H1 (cell line): Measurements from ENCODE around the gene MEF2C. TPM values are rescaled to one million over a fixed set of nuclear protein-coding genes. Genes with fewer than 3 reads are reported as not detected.
A peak's percentile ranks its signal among the peaks of the same experiment; 100 is the strongest.

Experiments
- CTCF ChIA-PET: fragments of 300-600 bp; sonication (Branson Sonifier 250); formaldehyde crosslinking; loops from one replicate; lab custom pipeline; 2021; ENCODE audit not compliant: partially characterized antibody; lab: Charles Lee
- POLR2A ChIA-PET: fragments of 300-600 bp; sonication (Branson Sonifier 250); formaldehyde crosslinking; loops from one replicate; lab custom pipeline; 2021; ENCODE audit warnings: inconsistent platforms; ENCODE audit not compliant: partially characterized antibody; lab: Charles Lee
- DNase-seq, 2 experiments: peaks; one replicate each; pipeline versions ENCODE4 v3.0.0 to v3.0.0-alpha.2; 2010 to 2022; ENCODE audit warnings: low spot score in 2 of 2, low read depth in 1 of 2, mixed read lengths in 1 of 2
- FAIRE-seq: peaks from 2 replicates; lab custom pipeline; 2011; peaks lifted over from hg19 to GRCh38; lab: Jason Lieb, UNC
- H2AFZ ChIP-seq: 2 replicates; pipeline ENCODE4 v1.8.1; 2012; ENCODE audit warnings: low read length, inconsistent platforms
- H2AK5ac ChIP-seq: 2 replicates; pipeline ENCODE4 v1.6.1; 2013; ENCODE audit warnings: low read depth, low read length
- H2BK120ac ChIP-seq: replicated peaks from 2 replicates; pipeline ENCODE3; 2013; ENCODE audit warnings: low read depth, low read length, inconsistent platforms
- H2BK12ac ChIP-seq: 2 replicates; pipeline ENCODE4 v1.6.1; 2013; ENCODE audit warnings: low read depth, low read length
- H2BK15ac ChIP-seq: 2 replicates; pipeline ENCODE4 v1.6.1; 2013; ENCODE audit warnings: low read length
- H2BK20ac ChIP-seq: 2 replicates; pipeline ENCODE4 v1.6.1; 2013; ENCODE audit warnings: low read length
- H2BK5ac ChIP-seq: 2 replicates; pipeline ENCODE4 v1.6.1; 2013; ENCODE audit warnings: low read depth, low read length
- H3K14ac ChIP-seq: 2 replicates; pipeline ENCODE4 v1.6.1; 2013; ENCODE audit warnings: inconsistent platforms; ENCODE audit not compliant: insufficient read length
- H3K18ac ChIP-seq: 2 replicates; pipeline ENCODE4 v1.6.1; 2013; ENCODE audit warnings: low read length; ENCODE audit errors: extremely low read depth
- H3K23ac ChIP-seq: 2 replicates; pipeline ENCODE4 v1.6.1; 2013; ENCODE audit warnings: inconsistent platforms; ENCODE audit not compliant: insufficient read length
- H3K23me2 ChIP-seq: 2 replicates; pipeline ENCODE4 v1.6.1; 2013; ENCODE audit warnings: low read depth, low read length
- H3K27ac ChIP-seq: 2 replicates; pipeline ENCODE4 v1.6.1; 2011; ENCODE audit warnings: low read depth, low read length, inconsistent platforms
- H3K27me3 ChIP-seq, 4 experiments: replicated peaks in 1 of 4; 1 replicate in 1 of 4; 2 replicates in 3 of 4; pipeline versions ENCODE4 v1.6.1 to v1.8.1; 2011 to 2013; ENCODE audit warnings: low read length in 3 of 4, mild to moderate bottlenecking in 3 of 4, inconsistent platforms in 2 of 4, mixed read lengths in 2 of 4, moderate library complexity in 1 of 4; ENCODE audit not compliant: control insufficient read depth in 3 of 4, insufficient read depth in 3 of 4; ENCODE audit errors: extremely low read depth in 1 of 4
- H3K36me3 ChIP-seq, 4 experiments: 2 replicates each; pipeline versions ENCODE4 v1.6.1 to v1.8.1; 2011 to 2013; ENCODE audit warnings: mild to moderate bottlenecking in 4 of 4, low read length in 3 of 4, moderate library complexity in 2 of 4, control low read depth in 1 of 4, inconsistent platforms in 1 of 4; ENCODE audit not compliant: insufficient read depth in 4 of 4, control insufficient read depth in 2 of 4
- H3K4ac ChIP-seq: replicated peaks from 2 replicates; pipeline ENCODE3; 2013; ENCODE audit warnings: low read length, low read depth, mixed read lengths, inconsistent platforms; ENCODE audit not compliant: insufficient read length
- H3K4me1 ChIP-seq, 4 experiments: replicated peaks in 1 of 4; 1 replicate in 1 of 4; 2 replicates in 3 of 4; pipeline versions ENCODE4 v1.6.1 to v1.8.1; 2011 to 2013; ENCODE audit warnings: low read length in 3 of 4, inconsistent platforms in 2 of 4, mixed read lengths in 1 of 4; ENCODE audit not compliant: insufficient read depth in 4 of 4, control insufficient read depth in 3 of 4
- H3K4me2 ChIP-seq, 2 experiments: 2 replicates each; pipeline versions ENCODE4 v1.6.1 to v1.8.1; 2011 to 2013; ENCODE audit warnings: low read depth in 2 of 2, low read length in 2 of 2, control low read depth in 1 of 2, inconsistent platforms in 1 of 2, mild to moderate bottlenecking in 1 of 2; ENCODE audit not compliant: insufficient read depth in 1 of 2
- H3K4me3 ChIP-seq, 4 experiments: fragments of 200-600, 300-600 bp in 1 of 4; sonication (generic), shearing (Covaris generic), sonication (Bioruptor Twin) in 1 of 4; 2 replicates each; pipeline versions ENCODE4 v1.5.1 to v1.8.1; 2011 to 2016; ENCODE audit warnings: low read length in 4 of 4, low read depth in 3 of 4, control low read depth in 2 of 4, inconsistent platforms in 2 of 4, mild to moderate bottlenecking in 2 of 4, mixed read lengths in 1 of 4, moderate library complexity in 1 of 4; ENCODE audit not compliant: insufficient read depth in 2 of 4; ENCODE audit errors: extremely low read depth in 1 of 4
- H3K56ac ChIP-seq: replicated peaks from 2 replicates; pipeline ENCODE3; 2013; ENCODE audit warnings: low read depth, mild to moderate bottlenecking, mixed read lengths, low read length, inconsistent platforms; ENCODE audit not compliant: insufficient read length
- H3K79me1 ChIP-seq: 2 replicates; pipeline ENCODE4 v1.6.1; 2013; ENCODE audit warnings: low read depth, low read length, control low read depth
- H3K79me2 ChIP-seq, 2 experiments: 2 replicates each; pipeline versions ENCODE4 v1.6.1 to v1.8.1; 2012 to 2013; ENCODE audit warnings: low read length in 2 of 2, mild to moderate bottlenecking in 2 of 2, inconsistent platforms in 1 of 2; ENCODE audit not compliant: insufficient read depth in 2 of 2, control insufficient read depth in 1 of 2
- H3K9ac ChIP-seq, 4 experiments: replicated peaks in 1 of 4; 1 replicate in 1 of 4; 2 replicates in 3 of 4; pipeline versions ENCODE4 v1.6.1 to v1.8.1; 2011 to 2013; ENCODE audit warnings: low read depth in 3 of 4, low read length in 3 of 4, control low read depth in 2 of 4, mild to moderate bottlenecking in 2 of 4, moderate library complexity in 2 of 4, inconsistent platforms in 1 of 4; ENCODE audit errors: extremely low read depth in 1 of 4
- H3K9me3 ChIP-seq, 2 experiments: 2 replicates each; pipeline versions ENCODE4 v1.6.1 to v1.8.1; 2012 to 2013; ENCODE audit warnings: mild to moderate bottlenecking in 2 of 2, moderate library complexity in 2 of 2, control low read depth in 1 of 2, inconsistent platforms in 1 of 2, low read depth in 1 of 2, low read length in 1 of 2, mixed read lengths in 1 of 2; ENCODE audit not compliant: insufficient read depth in 2 of 2
- H4K20me1 ChIP-seq, 2 experiments: replicated peaks in 1 of 2; 2 replicates each; pipeline versions ENCODE3 to v1.8.1; 2011 to 2013; ENCODE audit warnings: inconsistent platforms in 2 of 2, low read length in 2 of 2, mild to moderate bottlenecking in 1 of 2; ENCODE audit not compliant: insufficient read depth in 2 of 2, control insufficient read depth in 1 of 2
- H4K5ac ChIP-seq: 2 replicates; pipeline ENCODE4 v1.6.1; 2013; ENCODE audit warnings: low read length, low read depth, mixed read lengths, inconsistent platforms; ENCODE audit not compliant: insufficient read length
- H4K8ac ChIP-seq: 2 replicates; pipeline ENCODE4 v1.8.0; 2013; ENCODE audit warnings: mild to moderate bottlenecking, moderate library complexity, low read length, inconsistent platforms; ENCODE audit not compliant: insufficient read depth; ENCODE audit errors: extremely low read depth
- H4K91ac ChIP-seq: replicated peaks from 2 replicates; pipeline ENCODE3; 2013; ENCODE audit warnings: low read length, mixed read lengths, inconsistent platforms; ENCODE audit not compliant: insufficient read length
- BCL11A ChIP-seq, 2 experiments: IDR thresholded peaks; one replicate each; pipeline ENCODE4 v1.6.1; 2011; ENCODE audit warnings: low read depth in 2 of 2, low read length in 2 of 2, mild to moderate bottlenecking in 2 of 2
- WGBS, 2 experiments: shearing (Covaris generic) in 1 of 2; methylation state at CpG; one replicate each; pipeline versions ENCODE4 v1.1.6 to v1.1.7; 2013 to 2015; ENCODE audit warnings: low lambda C conversion rate in 2 of 2, mixed read lengths in 2 of 2, inconsistent platforms in 1 of 2, low coverage in 1 of 2, missing lambda C conversion rate in 1 of 2; ENCODE audit not compliant: insufficient replicate concordance in 2 of 2, insufficient coverage in 1 of 2, insufficient read length in 1 of 2; ENCODE audit errors: extremely low coverage in 1 of 2, missing lambda C conversion rate in 1 of 2; 5-methylcytosine and 5-hydroxymethylcytosine counted together
- polyA plus RNA-seq, 7 experiments: library from polyadenylated mRNA; depleted of rRNA in 3 of 7; stranded (reverse) in 5 of 7; unstranded in 2 of 7; fragments of >200 nt in 5 of 7; fragments of 200-250 nt in 2 of 7; gene quantifications; 1 replicate in 5 of 7; 2 replicates in 1 of 7; 4 replicates in 1 of 7; pipeline versions ENCODE4 v1.2.1 to v1.2.3, GENCODE V29; 2011 to 2013; ENCODE audit warnings: missing spikeins in 2 of 7, mixed read lengths in 2 of 7
- total RNA-seq: library from RNA; stranded (reverse); fragmentation: NEBNext Ultra II Directional; extraction: Animal tissue kit (Norgen Biotek cat#: 25700); gene quantifications from 2 replicates; pipeline ENCODE4 v1.2.1, GENCODE V29; 2021

The MEF2C gene
- total and polyA plus RNA-seq, 2 of the 8 experiments (the other 6 are each of a cell fraction or from before 2014, with no cell fraction given) = 0.59 to 0.99 TPM

- Histone ChIP-seq H4K5ac (no peak overlapping the region), H4K91ac (no peak overlapping the region), H3K23ac (peak overlapping the region; percentile 28), H4K8ac (no peak overlapping the region), H3K9ac (no peak overlapping the region), H3K4me3 (no peak overlapping the region), H3K4me1 (no peaks in the 10 kb centered on the region), H3K79me2 (no peaks in the 10 kb centered on the region), H3K27ac (no peak overlapping the region), H3K9me3 (no peaks in the 10 kb centered on the region), H3K18ac (no peak overlapping the region), H3K56ac (no peak overlapping the region), H2BK15ac (no peak overlapping the region), H2BK20ac (no peak overlapping the region), H2BK5ac (no peak overlapping the region), H3K14ac (no peak overlapping the region), H3K79me1 (no peaks in the 10 kb centered on the region), H3K36me3 (no peaks in the 10 kb centered on the region), H2AK5ac (no peak overlapping the region), H3K4ac (no peak overlapping the region), H3K27me3 (no peaks in the 10 kb centered on the region), H3K23me2 (no peaks in the 10 kb centered on the region), H2BK12ac (no peak overlapping the region), H3K4me2 (no peak overlapping the region), H4K20me1 (no peaks in the 10 kb centered on the region), H2AFZ (no peak overlapping the region), H2BK120ac (no peak overlapping the region)
- 100% methylated on average over 1 of the region's 1 CpG; no CpG with 5 or more reads in 1 of the 2 experiments for WGBS, 2 experiments
- CTCF ChIA-PET = interaction anchor here (1.8 to 5.5 kb wide), 2 partner anchors 9 to 13 kb away, joined by 4 to 30 read pairs; no protein-coding TSS in a partner anchor
- POLR2A ChIA-PET = no interaction called here
- FAIRE-seq = no peak
- DNase-seq = no peak
- TF ChIP-seq BCL11A (IDR thresholded peaks at IDR 0.05; ENCODE audit: low read depth in 2 of 2, low read length in 2 of 2) = no peak
Measured at GRCh38 chr5:88716101-88716500, 166.9 kb downstream of the MEF2C start.
